Mesothelial cell of epicardium (in vitro differentiated cells): Measurements from ENCODE around the gene GATD1. TPM values are rescaled to one million over a fixed set of nuclear protein-coding genes. Genes with fewer than 3 reads are reported as not detected.

ENCODE experiments used
- DNase-seq, 2 experiments: peaks; one replicate each; pipeline ENCODE4 v3.0.0; 2021; ENCODE audit warnings: low spot score in 2 of 2; ENCODE audit not compliant: unreplicated experiment in 2 of 2
- H3K27ac Mint-ChIP-seq: 2 replicates; pipeline ENCODE4 v1.8.0; 2021; ENCODE audit warnings: mixed read lengths
- H3K27me3 Mint-ChIP-seq: 2 replicates; pipeline ENCODE4 v1.8.0; 2021; ENCODE audit warnings: low read depth, mixed read lengths
- H3K36me3 Mint-ChIP-seq: 2 replicates; pipeline ENCODE4 v1.8.0; 2021; ENCODE audit warnings: mixed read lengths
- H3K4me1 Mint-ChIP-seq: 2 replicates; pipeline ENCODE4 v1.8.0; 2021; ENCODE audit warnings: mixed read lengths
- H3K4me3 Mint-ChIP-seq: 2 replicates; pipeline ENCODE4 v1.8.0; 2021; ENCODE audit warnings: mild to moderate bottlenecking, moderate library complexity, mixed read lengths
- H3K9me3 Mint-ChIP-seq: 2 replicates; pipeline ENCODE4 v1.8.0; 2021; ENCODE audit warnings: mixed read lengths
- CTCF ChIP-seq: fragments of 200-600 bp; sonication (generic); IDR thresholded peaks from one replicate; pipeline ENCODE4 v1.5.0; 2021; ENCODE audit warnings: antibody characterized with exemption; ENCODE audit not compliant: unreplicated experiment
- total RNA-seq: library from RNA; stranded (reverse); gene quantifications from 3 replicates; pipeline ENCODE4 v1.2.1, GENCODE V29; 2021

GATD1 gene
- total RNA-seq, 1 donor from 2014 or later: 91.2 TPM

GRCh38 chr11:787084-787675, 9.9 kb upstream of the GATD1 start:
- H3K4me3 Mint-ChIP-seq: no peak overlapping the region
- peaks cover 4% of the 10 kb centered on the region for H3K27me3 Mint-ChIP-seq

GRCh38 chr11:786235-787083, 9.2 kb upstream of the GATD1 start:
- Mint-ChIP-seq H3K36me3 (peaks cover 6% of the 10 kb centered on the region), H3K4me3 (no peak overlapping the region), H3K9me3 (no peaks in the 10 kb centered on the region), H3K4me1 (peaks cover 12% of the 10 kb centered on the region), H3K27ac (no peak overlapping the region), H3K27me3 (peaks cover 4% of the 10 kb centered on the region)
- DNase-seq: no peak
- TF ChIP-seq CTCF: no peak

More at GRCh38 chr11:787084-787675, 9.9 kb upstream of the GATD1 start:
- Mint-ChIP-seq H3K9me3 (no peaks in the 10 kb centered on the region), H3K4me1 (peaks cover 12% of the 10 kb centered on the region), H3K27ac (no peak overlapping the region), H3K36me3 (peaks cover 6% of the 10 kb centered on the region)
- TF ChIP-seq CTCF: no peak
- no peak for DNase-seq

- peak; percentile 45 for TF ChIP-seq CTCF
- Mint-ChIP-seq H3K4me3 (peak overlapping the region; percentile 11), H3K9me3 (no peaks in the 10 kb centered on the region), H3K4me1 (peaks cover 12% of the 10 kb centered on the region), H3K36me3 (peaks cover 3% of the 10 kb centered on the region), H3K27me3 (no peaks in the 10 kb centered on the region), H3K27ac (peak overlapping the region; percentile 68)
- peak; percentile 72 to 81 for DNase-seq
Observed at GRCh38 chr11:783581-784015, 6.3 kb upstream of the GATD1 start.

GRCh38 chr11:782264-783174, 5.2 kb upstream of the GATD1 start:
- H3K4me3 Mint-ChIP-seq: no peak overlapping the region
- peaks cover 3% of the 10 kb centered on the region for H3K36me3 Mint-ChIP-seq
- peaks cover 12% of the 10 kb centered on the region for H3K4me1 Mint-ChIP-seq
- DNase-seq: no peak
- H3K9me3 Mint-ChIP-seq: no peaks in the 10 kb centered on the region
- no peaks in the 10 kb centered on the region for H3K27me3 Mint-ChIP-seq
- no peak for TF ChIP-seq CTCF
- no peak overlapping the region for H3K27ac Mint-ChIP-seq

GRCh38 chr11:779955-780532, 2.8 kb upstream of the GATD1 start:
- H3K4me3 Mint-ChIP-seq: no peak overlapping the region
- H3K27ac Mint-ChIP-seq: no peak overlapping the region
- peaks cover 25% of the 10 kb centered on the region for H3K4me1 Mint-ChIP-seq
- DNase-seq: no peak
- no peaks in the 10 kb centered on the region for H3K9me3 Mint-ChIP-seq
- H3K36me3 Mint-ChIP-seq: peaks cover 3% of the 10 kb centered on the region
- no peak for TF ChIP-seq CTCF
- H3K27me3 Mint-ChIP-seq: no peaks in the 10 kb centered on the region
